ENCODE data around the gene OSTN. TPM values are rescaled to one million over a fixed set of nuclear protein-coding genes. Genes with fewer than 3 reads are reported as not detected.
"Not testable (repeated sequence)": the region's sequence is repeated elsewhere in the genome, so short reads cannot be mapped to it uniquely, and the experiment has no call there.

Gene OSTN
- total RNA-seq, 2 donors from 2014 or later, result 0.26 to 0.27 TPM

DNA sequence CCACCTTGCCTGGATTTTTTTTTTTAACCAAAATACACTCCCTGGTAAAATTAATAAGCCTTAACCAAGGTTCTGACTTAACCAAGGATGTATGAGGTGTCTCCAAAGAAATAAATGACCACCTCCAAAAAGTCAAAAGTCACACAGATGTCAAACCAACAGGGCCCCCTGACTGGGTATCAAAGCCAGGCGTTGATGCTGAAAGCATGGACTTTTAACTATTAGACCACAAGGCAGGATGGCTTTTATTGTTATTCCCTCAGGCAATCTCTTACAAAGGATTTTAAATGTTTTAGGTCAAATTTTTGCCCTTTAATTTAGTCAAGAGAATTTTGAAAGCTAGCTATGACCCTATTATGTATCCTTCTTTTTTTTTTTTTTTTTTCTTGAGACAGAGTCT, 60.4 kb downstream of the OSTN start:
- ATAC-seq (no peak), DNase-seq (no peak)
- intact Hi-C loops (cut with DNase I), result no loop called here

DNA sequence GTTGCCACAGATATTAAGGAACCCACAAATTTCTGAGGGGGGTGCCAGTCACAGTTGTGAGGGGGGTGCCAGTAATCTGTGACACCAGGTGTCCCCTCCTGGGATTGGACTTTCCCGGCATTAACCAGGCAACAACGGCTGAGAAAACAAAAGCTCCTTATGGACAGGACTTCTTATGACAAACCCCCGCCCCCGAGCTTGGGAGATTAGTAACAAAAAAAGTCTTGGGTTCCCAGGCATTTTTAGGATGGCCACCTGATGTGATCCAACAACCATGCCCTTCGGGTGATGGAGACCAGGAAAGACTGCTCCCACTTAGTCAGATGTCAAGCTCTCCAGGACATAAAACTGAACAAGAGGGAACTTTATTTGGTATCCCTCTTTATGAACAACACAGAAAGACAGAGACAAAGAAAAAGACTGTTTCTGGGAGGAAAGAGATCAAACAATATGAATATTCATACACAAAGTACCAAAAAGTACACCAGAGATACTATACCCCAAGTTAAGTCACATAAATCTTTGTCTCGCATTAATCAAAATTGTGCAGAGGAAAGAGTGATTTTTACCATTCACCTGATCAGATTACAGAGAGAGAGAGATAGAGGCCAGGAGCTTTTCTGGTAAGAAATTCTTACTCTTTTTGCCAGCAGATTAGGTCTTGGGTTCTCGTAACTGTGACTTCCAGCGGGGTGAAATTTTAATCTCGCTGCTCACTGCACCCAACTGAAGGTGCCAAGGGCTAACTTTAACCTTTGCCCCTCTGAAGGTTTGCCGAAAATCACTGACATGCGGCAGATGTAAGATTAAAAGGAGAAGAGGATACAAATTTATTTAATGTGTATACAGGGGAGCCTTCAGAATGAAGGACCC, 61.6 kb downstream of the OSTN start:
- ATAC-seq, result no peak
- DNase-seq, result no peak
- intact Hi-C loops (cut with DNase I), result no loop called here

DNA sequence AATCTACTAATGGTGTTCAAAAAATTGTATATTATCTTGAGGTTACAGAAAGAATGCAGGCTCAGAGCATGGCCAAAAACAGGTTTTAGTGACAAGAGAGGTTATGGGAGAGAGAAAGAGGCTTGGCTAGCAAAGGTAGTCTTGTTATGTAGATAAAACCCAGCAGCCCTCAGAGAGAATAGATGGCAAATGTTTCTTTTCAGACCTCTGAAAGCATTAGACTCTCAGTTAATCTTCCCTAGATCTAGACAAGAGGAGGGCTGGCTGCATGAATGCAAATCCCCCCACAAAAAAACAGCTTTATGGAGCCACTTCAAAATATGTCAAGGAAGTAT, 62.2 kb downstream of the OSTN start:
- intact Hi-C loops (cut with DNase I), result no loop called here
- ATAC-seq, result no peak
- DNase-seq, result no peak

DNA sequence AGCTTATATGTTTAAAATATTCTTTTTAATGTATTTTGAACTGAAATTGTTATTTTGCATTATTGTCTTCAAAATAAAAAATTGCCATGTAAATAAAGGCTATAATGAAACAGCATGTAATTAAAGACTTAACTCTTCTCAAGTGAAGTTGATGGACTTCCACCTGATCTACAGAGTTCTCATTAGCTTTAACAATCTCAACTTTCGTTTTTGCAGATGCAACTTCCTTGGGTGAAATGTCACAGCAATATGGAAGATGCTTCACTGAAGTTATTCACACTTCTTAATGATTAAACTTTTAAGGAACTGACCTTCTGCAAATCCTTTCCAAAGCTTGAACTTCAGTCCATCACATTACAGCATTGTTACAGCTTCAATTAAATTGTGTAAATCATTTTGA, 63.6 kb downstream of the OSTN start:
- ATAC-seq (no peak), DNase-seq (no peak)
- intact Hi-C loops (cut with DNase I), result no loop called here

DNA sequence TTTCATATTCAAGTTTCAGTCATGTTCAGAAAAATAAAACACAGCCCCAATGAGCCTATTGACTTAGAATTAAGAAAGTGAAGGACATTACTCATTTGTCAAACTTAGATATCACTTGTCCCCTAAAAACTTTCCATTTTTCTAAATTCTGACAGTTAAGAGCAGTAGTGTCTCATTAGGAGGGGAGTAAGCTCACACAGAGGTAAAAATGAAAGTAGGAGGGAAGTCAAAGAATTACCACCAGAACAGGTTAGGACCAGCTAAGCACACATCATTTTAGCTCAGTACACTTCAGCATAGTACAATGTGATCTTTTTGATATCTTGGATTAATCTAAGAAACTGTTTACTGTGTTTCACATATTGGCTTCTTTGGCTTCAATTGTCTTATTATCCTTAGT, 64.3 kb downstream of the OSTN start:
- DNase-seq, result no peak
- ATAC-seq, result no peak
- intact Hi-C loops (cut with DNase I), result no loop called here

DNA sequence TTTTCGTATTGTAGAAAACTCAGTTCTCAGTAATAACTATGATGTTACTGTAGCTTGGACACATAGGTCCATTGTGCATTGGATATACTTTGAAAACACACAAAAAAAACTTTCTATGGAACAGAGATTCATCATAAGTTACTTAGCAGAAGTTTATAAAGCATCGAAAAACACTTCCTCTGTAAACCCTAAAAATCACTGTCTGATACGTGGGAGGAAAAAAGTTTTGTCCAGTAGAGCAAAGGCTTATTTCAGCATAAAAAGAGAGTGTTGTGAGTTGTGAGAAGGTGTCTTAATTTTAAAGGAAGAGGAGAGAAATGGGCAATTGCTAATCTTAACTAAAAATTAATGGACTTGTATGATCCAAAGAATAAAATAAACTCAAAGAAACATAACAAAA, 64.8 kb downstream of the OSTN start:
- ATAC-seq (no peak), DNase-seq (no peak)
- intact Hi-C loops (cut with DNase I), result no loop called here

DNA sequence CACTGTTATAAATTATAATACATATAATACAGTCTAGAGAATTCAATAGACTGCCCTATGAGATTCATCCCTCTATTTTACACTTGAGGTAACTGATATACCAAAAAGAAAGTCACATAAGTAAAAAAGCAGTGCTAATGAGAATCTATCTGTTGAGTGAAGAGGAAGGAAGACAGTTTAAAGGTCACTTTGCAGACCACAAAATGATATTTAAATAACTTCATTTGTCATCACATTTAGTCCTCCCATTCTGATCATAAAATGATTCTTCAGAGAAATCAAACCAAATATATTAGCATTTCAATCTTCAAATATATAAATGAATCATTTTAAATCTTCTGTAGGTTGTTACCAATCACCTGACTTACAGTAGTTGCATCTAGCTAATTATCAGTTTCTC, 69.7 kb downstream of the OSTN start:
- ATAC-seq, result no peak
- no peak for DNase-seq
- intact Hi-C loops (cut with DNase I), result no loop called here

DNA sequence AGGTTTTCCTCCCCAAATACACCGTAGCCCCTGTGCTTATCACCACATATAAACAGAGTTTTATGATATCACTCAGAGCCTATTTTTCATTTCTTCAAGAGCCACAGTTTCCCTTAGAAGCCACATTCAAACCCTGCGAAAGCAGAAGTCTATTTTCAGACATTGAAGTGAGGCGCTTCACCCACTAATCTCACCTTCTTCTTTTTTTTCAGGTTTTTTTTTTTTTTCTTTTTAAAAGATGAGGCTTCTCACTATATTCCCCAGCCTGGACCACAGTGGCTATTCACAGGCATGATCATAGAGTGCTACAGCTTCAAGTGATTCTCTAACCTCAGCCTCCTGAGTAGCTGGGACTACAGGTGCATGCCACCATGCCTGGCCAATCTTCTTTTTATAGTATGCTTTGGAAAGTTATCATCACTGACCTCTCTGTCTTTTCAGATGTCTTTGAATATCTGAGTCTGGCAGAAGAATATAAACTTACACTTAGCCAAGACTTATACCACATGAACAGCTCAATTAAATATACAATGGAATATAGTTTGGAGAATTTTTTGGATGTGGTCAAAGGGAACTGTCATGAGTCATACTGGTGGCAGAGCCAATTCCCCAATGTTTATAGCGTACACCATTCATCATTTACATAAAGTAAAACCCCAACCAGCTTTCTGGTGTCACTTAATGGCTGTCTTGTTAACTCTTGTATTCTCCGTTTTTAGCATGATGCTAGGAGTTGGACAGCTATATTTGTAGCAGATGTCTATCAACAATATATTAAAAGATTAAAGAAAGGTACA, 70.4 kb downstream of the OSTN start:
- ATAC-seq (no peak), DNase-seq (no peak)
- intact Hi-C loops (cut with DNase I), result no loop called here

DNA sequence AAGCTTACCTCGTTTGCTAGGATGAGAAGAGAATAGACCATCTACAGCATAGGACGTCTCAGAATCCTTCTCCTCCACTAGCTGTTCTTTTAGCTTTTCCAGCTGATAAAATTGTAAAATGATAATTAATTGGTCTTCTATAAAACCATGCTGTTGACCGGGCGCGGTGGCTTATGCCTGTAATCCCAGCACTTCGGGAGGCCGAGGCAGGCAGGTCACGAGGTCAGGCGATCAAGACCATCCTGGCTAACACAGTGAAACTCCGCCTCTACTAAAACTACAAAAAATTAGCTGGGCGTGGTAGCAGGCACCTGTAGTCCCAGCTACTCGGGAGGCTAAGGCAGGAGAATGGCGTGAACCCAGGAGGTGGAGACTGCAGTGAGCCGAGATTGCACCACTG, 76.2 kb downstream of the OSTN start:
- intact Hi-C loops (cut with DNase I); DNase-seq; ATAC-seq: not testable (repeated sequence)

DNA sequence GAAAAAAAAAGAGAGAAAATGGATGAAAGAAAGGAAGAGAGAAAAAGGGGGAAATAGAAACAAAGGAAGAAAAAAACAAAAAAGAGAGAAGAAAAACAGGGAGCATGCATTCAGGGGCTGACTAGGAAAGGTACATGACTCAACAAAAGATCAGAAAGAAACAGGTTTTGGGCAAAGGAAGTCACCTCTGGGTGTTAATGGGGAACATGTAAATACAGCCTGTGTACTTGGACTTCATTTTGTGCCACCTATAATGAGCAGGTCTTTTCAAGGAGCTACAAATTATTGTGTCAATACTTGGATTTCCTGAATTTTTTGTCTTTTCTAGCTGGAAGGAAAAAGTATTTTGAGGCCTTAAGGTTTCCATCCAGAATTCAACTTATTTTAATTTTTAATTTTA, 76.7 kb downstream of the OSTN start:
- intact Hi-C loops (cut with DNase I), result no loop called here
- ATAC-seq (no peak), DNase-seq (no peak)

DNA sequence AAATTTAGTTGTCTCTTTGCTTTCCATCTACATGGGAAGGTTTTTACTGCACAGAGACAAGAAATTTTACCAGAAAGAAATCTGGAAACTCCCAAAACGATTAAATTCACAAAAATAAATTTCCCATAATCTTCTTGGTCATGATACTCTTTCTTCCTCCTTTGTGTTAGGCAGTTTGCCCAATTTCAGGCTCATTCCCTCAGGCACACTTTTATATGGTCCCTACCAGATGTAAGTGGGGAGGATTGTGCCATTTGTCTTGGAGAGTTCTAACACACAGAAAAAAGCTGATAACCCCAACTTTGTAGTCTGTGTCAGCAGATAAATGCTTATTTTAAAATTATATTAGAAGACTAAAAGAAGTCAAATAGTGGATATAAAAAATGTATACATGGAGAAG, 81.1 kb downstream of the OSTN start:
- intact Hi-C loops (cut with DNase I), result no loop called here
- DNase-seq (no peak), ATAC-seq (no peak)

DNA sequence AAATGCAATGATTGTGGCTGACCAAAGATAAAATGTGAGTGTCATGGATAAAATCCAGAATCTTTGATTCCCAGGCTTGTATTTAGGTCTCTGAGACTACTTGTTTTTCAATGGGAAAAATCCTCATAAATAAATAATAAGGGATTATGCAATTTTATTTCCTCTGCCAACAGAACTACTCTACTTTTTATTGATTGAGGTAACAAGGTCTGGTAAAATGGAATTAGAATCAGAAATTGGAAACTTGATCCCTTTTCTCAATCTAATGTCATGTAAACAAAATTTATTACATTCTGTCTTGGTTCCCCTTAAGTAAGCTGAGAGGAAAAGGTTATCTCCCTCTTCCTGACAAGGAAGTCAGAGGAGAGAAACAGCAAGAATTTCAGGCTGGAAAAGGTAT, 81.8 kb downstream of the OSTN start:
- ATAC-seq (no peak), DNase-seq (no peak)
- intact Hi-C loops (cut with DNase I), result no loop called here

DNA sequence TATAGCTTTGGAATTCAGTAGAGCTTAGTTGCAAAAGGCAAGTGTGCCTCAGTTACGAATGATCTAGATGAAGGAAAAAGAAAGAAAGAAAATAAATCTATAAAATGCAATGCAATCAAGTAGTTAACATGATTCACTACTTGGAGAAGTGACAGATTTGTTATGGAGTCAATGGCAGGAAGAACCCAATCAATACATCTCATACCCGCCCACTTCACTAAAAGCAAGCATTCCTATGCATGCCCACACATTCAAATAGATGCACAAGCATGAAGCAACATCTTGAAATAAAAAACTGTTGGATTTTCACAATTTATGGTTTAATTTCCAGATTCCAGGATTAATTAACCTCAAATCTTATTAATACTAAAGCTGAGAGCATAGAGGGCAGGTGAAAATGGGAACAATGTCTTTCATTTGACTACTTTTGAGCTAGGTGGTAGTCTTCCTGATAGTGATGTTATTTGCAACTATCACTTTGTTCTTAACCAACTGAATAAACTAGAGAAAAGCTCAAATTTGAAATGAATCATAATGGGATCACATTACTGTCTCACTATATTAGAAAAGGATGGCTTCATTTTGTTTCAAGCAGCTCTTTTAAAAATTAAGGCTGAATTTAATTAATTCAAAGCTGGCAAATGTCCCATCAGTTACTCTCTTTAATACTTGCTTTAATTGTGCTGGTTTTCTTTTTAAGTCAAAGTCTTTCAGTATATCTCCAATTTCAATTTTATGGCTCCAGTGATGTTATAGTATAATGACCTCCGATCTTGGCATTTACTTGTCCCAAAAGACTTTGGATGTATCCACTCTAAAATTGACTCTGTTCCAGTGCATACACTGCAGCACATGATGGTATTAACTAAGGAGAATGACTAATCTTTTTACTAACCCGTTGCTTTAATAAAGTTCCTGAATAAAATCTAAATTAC, 83.5 kb downstream of the OSTN start:
- ATAC-seq (no peak), DNase-seq (no peak)
- intact Hi-C loops (cut with DNase I), result no loop called here

DNA sequence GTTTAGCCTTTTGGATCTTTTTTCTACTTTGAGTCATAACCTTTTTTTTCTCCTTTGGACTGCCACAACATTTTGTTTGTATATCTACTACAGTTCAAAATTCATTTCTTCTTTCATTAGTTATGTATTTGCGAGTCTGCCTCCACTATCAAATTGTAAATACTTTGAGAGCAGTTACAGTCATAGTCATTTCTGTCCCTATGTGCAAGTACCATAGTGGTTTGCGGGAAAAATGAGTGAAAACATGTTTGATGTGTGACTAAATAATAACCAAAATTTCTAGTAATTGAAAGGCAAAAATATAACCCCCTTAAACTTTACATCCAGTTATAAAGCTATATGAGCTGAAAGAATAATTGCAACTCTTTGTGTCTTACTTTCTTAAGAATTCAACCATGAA, 84.4 kb downstream of the OSTN start:
- no peak for ATAC-seq
- intact Hi-C loops (cut with DNase I), result no loop called here
- no peak for DNase-seq

DNA sequence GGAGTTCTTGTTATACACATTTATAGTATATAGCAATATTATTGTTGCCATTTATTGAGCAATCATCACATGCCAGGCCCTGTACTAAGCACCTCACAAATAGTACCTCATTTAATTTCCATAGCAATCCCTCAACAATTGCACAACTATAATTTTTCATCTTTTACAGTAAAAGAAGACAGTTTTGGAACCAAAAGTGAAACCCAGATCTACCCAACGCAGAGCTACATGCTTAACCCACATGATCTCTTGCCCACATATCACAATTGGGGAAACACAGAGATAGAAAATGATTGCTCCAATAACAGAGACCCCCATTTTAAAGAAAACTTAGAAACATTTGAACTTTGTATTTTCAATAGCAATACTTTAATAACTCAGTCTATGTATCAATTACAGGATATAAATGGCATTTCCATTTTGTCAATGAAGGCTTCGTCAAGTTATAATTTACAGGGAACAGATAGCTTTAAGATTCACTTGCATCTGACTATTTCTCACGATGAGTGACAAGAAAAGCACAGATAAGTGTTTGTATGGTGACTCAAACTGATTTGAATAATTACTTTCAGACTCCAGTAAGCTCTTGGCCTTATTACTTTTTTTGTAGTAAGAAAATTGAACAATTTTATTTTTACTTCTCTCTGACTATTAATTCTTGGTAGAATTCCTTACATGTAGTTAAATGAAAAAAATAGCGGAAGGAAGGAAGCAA, 91.4 kb downstream of the OSTN start:
- intact Hi-C loops (cut with DNase I), result no loop called here
- DNase-seq, result no peak
- no peak for ATAC-seq

DNA sequence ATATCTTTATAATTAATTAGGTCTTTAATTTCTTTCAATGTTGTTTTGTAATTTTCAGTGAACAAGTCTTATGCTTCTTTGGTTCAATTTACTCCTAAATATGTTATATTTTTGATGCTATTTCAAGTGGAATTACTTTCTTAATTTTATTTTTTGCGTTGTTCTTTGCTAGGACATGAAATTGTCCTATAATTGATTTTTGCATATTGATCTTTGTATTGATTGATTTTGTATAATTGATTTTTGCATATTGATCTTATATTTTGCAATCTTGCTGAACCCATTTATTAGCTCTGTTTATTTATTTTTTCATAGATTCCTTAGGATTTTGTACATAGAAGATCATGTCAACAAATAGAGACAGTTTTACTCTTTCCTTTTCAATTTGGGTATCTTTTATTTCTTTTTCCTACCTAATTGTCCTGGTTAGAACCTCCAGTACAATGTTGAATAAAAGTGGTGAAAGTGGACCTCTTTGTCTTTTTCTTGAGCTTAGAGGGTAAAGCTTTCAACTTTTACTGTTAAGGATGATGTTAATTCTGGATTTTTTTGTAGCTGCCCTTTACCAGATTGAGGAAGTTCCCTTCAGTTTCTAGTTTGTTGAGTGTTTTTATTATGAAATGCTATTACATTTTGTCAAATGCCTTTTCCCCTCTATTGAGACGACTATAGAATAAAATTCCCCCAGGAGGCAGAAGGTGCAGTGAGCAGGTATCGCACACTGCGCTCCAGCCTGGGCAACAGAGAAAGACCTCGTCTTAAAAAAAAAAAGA, 93.4 kb downstream of the OSTN start:
- intact Hi-C loops (cut with DNase I), result no loop called here
- ATAC-seq (no peak), DNase-seq (no peak)

DNA sequence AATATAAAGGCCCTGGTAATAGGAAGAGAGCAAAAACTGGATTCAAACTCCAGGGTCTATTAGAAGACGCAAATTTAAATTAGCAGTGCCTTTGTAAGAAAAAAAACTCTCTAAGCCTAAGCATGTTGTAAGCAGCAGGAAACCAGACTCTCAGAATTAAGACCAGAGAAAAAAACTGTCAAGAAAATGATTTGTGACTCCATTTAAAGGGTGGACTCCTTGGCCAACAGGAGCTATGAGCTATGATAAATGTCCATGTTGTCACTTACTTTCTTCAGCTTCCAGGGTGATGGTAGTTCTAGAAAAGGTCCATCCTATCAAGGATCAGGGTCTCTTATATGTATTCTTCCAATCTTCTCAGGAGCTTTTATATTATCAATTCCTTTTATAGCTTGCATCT, 95.2 kb downstream of the OSTN start:
- DNase-seq, result no peak
- ATAC-seq, result no peak
- intact Hi-C loops (cut with DNase I), result no loop called here

DNA sequence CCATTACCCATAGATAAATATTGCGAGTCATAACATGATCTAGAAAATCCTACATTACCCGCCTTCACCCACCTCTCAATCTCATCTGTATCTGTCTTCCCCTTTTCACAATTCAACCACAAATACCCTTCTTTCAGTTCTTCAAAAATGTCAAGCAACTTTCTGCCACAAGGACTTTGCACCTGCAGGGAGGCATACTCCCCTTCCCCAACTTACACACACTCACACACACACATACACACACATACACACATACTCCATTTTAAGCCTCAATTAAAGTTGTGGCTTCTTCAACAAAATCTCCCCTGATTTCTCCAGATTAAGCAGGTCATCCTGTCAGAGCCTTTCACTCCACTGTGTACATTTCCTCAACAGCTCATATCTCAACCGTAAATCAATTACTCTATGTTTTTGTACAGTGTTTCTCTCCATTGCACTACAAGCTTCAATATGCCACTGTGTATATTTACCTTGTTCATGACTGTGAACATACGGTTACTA, 97.0 kb downstream of the OSTN start:
- DNase-seq (no peak), ATAC-seq (no peak)
- intact Hi-C loops (cut with DNase I), result no loop called here
